ENCODE measurements around the gene TC2N. TPM values are rescaled to one million over a fixed set of nuclear protein-coding genes. Genes with fewer than 3 reads are reported as not detected.
"Not testable (repeated sequence)": the region's sequence is repeated elsewhere in the genome, so short reads cannot be mapped to it uniquely, and the experiment has no call there.

TC2N gene
- total RNA-seq, 3 donors from 2014 or later (not counting 1 experiment from before 2014, with no cell fraction given), result 83.1 to 157 (median 126) TPM

GRCh38 chr14:91810699-91811098 is 56.6 kb downstream of the TC2N start:
- no peaks in the 10 kb centered on the region for H3K27me3 Mint-ChIP-seq (ENCODE audit: low read depth in 2 of 2)
- no peak overlapping the region for H3K4me3 Mint-ChIP-seq
- peaks cover 23% of the 10 kb centered on the region for H3K9me3 ChIP-seq (ENCODE audit: control insufficient read depth, insufficient read depth, low read length)
- H3K36me3 ChIP-seq (ENCODE audit: control insufficient read depth, insufficient read depth, low read length), result peaks cover 61% of the 10 kb centered on the region
- H3K4me3 ChIP-seq (ENCODE audit: low read length), result no peak overlapping the region
- DNase-seq (no peak), ATAC-seq (no peak)
- no peak overlapping the region for H3K27ac Mint-ChIP-seq
- H3K27me3 ChIP-seq (ENCODE audit: control insufficient read depth, insufficient read depth, low read length), result no peaks in the 10 kb centered on the region
- H3K27ac ChIP-seq (ENCODE audit: low read length), result no peak overlapping the region
- H3K4me1 Mint-ChIP-seq, result peaks cover 13 to 21% of the 10 kb centered on the region in 2 donors
- intact Hi-C loops (cut with micrococcal nuclease), result no loop called here
- no peaks in the 10 kb centered on the region for H3K4me1 ChIP-seq (ENCODE audit: control insufficient read depth, insufficient read depth, low read length)
- WGBS (ENCODE audit: insufficient coverage), result no CpG with 5 or more reads among the region's 2 CpGs
- TF ChIP-seq CTCF (IDR thresholded peaks at IDR 0.05), result no peak
- peaks cover 5 to 11% of the 10 kb centered on the region in 2 donors for H3K9me3 Mint-ChIP-seq
- peaks cover 46% of the 10 kb centered on the region for H3K36me3 Mint-ChIP-seq

GRCh38 chr14:91806716-91807115 is 60.6 kb downstream of the TC2N start:
- Histone ChIP-seq H3K27me3 (ENCODE audit: control insufficient read depth, insufficient read depth, low read length) (no peaks in the 10 kb centered on the region), H3K36me3 (ENCODE audit: control insufficient read depth, insufficient read depth, low read length) (peaks cover 57% of the 10 kb centered on the region), H3K4me1 (ENCODE audit: control insufficient read depth, insufficient read depth, low read length) (no peaks in the 10 kb centered on the region), H3K9me3 (ENCODE audit: control insufficient read depth, insufficient read depth, low read length) (peaks cover 23% of the 10 kb centered on the region), H3K27ac (ENCODE audit: low read length) (no peak overlapping the region), H3K4me3 (ENCODE audit: low read length) (no peak overlapping the region)
- intact Hi-C loops (cut with micrococcal nuclease), result no loop called here
- DNase-seq (no peak), ATAC-seq (no peak)
- Mint-ChIP-seq H3K4me1 (peaks cover 0 to 12% of the 10 kb centered on the region in 2 donors), H3K27ac (no peak overlapping the region), H3K9me3 (peaks cover 5 to 12% of the 10 kb centered on the region in 2 donors), H3K36me3 (peaks cover 47% of the 10 kb centered on the region), H3K27me3 (ENCODE audit: low read depth in 2 of 2) (no peaks in the 10 kb centered on the region), H3K4me3 (no peak overlapping the region)
- TF ChIP-seq CTCF (IDR thresholded peaks at IDR 0.05), result no peak

GRCh38 chr14:91806094-91806493 is 61.2 kb downstream of the TC2N start:
- H3K27me3 Mint-ChIP-seq (ENCODE audit: low read depth in 2 of 2); intact Hi-C loops (cut with micrococcal nuclease); H3K27me3 ChIP-seq (ENCODE audit: control insufficient read depth, insufficient read depth, low read length); H3K27ac ChIP-seq (ENCODE audit: low read length); H3K4me1 ChIP-seq (ENCODE audit: control insufficient read depth, insufficient read depth, low read length); H3K4me3 Mint-ChIP-seq; ATAC-seq; H3K27ac Mint-ChIP-seq; H3K4me3 ChIP-seq (ENCODE audit: low read length); DNase-seq: not testable (repeated sequence)
- Mint-ChIP-seq H3K4me1 (peaks cover 0 to 12% of the 10 kb centered on the region in 2 donors), H3K36me3 (peaks cover 45% of the 10 kb centered on the region), H3K9me3 (peaks cover 5 to 12% of the 10 kb centered on the region in 2 donors)
- Histone ChIP-seq H3K9me3 (ENCODE audit: control insufficient read depth, insufficient read depth, low read length) (peaks cover 23% of the 10 kb centered on the region), H3K36me3 (ENCODE audit: control insufficient read depth, insufficient read depth, low read length) (peaks cover 52% of the 10 kb centered on the region)
- 90% methylated on average over 1 of the region's 1 CpG for WGBS (ENCODE audit: insufficient coverage)

GRCh38 chr14:91805659-91806058 is 61.7 kb downstream of the TC2N start:
- Mint-ChIP-seq H3K4me1 (peaks cover 0 to 12% of the 10 kb centered on the region in 2 donors), H3K9me3 (peaks cover 5 to 11% of the 10 kb centered on the region in 2 donors), H3K4me3 (no peak overlapping the region), H3K27ac (no peak overlapping the region), H3K27me3 (ENCODE audit: low read depth in 2 of 2) (no peaks in the 10 kb centered on the region), H3K36me3 (peaks cover 40% of the 10 kb centered on the region)
- peaks cover 23% of the 10 kb centered on the region for H3K9me3 ChIP-seq (ENCODE audit: control insufficient read depth, insufficient read depth, low read length)
- intact Hi-C loops (cut with micrococcal nuclease), result no loop called here
- H3K4me1 ChIP-seq (ENCODE audit: control insufficient read depth, insufficient read depth, low read length), result no peaks in the 10 kb centered on the region
- H3K36me3 ChIP-seq (ENCODE audit: control insufficient read depth, insufficient read depth, low read length), result peaks cover 48% of the 10 kb centered on the region
- DNase-seq (no peak), ATAC-seq (no peak)
- H3K4me3 ChIP-seq (ENCODE audit: low read length), result no peak overlapping the region
- TF ChIP-seq CTCF (IDR thresholded peaks at IDR 0.05), result no peak
- no peaks in the 10 kb centered on the region for H3K27me3 ChIP-seq (ENCODE audit: control insufficient read depth, insufficient read depth, low read length)
- H3K27ac ChIP-seq (ENCODE audit: low read length), result no peak overlapping the region
